Measurements from ENCODE around the gene CD19.
A peak's percentile ranks its signal among the peaks of the same experiment; 100 is the strongest.
"Not testable (repeated sequence)": the region's sequence is repeated elsewhere in the genome, so short reads cannot be mapped to it uniquely, and the experiment has no call there.

CD19 gene

GRCh38 chr16:28980330-28980729 lies 48.6 kb downstream of the CD19 start:
- DNase-seq (ENCODE audit: low read depth in 1 of 2, low spot score in 1 of 2) = not testable (repeated sequence)

DNA sequence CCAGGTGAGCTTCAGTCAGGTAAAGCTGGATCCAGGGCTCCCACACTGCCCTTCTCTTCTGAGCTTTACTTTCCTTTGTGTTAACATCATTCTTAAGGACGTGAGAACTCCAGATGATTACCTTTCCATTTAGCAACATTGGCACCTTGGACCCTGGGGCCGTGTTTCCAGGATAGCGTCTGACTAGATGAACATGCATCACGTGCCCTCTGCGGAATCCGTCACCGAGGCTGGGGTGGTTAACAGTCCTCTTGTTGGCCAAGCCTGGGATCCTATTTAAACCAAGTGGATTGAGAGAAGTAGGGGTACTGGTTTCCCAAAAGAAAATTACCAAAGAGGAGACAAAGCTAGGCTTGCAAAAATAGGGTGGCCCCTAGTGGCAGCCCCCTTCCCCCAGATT lies 49.2 kb downstream of the CD19 start:
- no peak for DNase-seq (ENCODE audit: low read depth in 1 of 2, low spot score in 1 of 2)

DNA sequence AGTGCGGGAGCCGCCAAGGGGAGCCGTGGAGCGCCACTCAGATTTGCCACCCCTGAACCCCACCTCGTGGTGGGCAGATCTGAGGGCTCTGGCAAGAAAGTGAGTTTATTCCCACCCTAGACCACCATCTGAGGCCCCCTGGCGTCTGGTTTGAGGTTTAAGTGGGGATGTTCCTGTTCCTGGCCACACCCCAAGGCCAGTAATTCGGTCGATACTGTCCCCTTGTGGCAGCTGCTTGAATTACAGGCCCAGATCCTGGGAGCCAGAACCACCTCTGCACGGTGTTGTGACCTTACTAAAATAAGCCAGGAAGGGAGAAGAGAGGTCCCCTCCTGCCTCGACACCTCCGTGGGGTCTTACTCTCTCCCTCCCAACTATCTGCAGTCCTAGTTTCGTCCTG lies 49.7 kb downstream of the CD19 start:
- DNase-seq (ENCODE audit: low read depth in 1 of 2, low spot score in 1 of 2) = no peak

DNA sequence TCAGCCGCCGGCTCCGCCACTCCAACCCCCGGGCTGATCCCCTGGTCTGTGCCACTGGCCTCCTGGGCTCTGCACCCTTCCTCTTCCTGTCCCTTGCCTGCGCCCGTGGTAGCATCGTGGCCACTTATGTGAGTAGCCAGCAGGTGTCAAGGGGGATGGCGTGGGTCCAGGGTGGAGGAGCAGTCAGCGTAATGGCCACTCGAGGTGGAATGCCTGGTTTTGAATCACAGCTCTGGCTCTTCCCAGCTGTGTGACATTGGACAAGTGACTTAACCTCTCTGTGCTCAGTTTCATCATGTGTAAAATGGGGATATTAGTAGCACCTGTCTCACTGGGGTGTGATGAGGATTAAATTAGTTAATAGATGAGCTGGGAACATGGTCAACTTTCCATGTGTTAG lies 50.6 kb downstream of the CD19 start:
- no peak for DNase-seq (ENCODE audit: low read depth in 1 of 2, low spot score in 1 of 2)

DNA sequence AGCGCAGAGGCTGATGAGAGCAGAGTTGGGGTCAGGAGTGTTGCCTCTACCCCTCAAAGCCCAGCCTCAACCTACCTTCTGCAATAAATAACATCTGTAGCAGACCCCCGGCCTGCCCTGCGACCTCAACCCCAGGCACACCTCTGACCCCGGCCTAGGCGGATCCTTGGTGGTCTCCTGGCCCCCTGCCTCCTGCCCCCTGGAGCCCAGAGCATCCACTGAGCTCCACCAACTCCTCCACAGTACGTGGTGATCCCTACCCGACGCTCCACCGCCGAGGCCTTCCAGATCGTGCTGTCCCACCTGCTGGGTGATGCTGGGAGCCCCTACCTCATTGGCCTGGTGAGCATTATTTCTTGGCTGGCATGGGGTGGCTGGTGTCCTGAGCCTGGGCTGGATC lies 51.2 kb downstream of the CD19 start:
- no peak for DNase-seq (ENCODE audit: low read depth in 1 of 2, low spot score in 1 of 2)

- no peak for DNase-seq (ENCODE audit: low read depth in 1 of 2, low spot score in 1 of 2)
Measured at GRCh38 chr16:28983644-28984043, 51.9 kb downstream of the CD19 start.

- no peak for DNase-seq (ENCODE audit: low read depth in 1 of 2, low spot score in 1 of 2)
Measured at GRCh38 chr16:28984091-28984490, 52.3 kb downstream of the CD19 start.

DNA sequence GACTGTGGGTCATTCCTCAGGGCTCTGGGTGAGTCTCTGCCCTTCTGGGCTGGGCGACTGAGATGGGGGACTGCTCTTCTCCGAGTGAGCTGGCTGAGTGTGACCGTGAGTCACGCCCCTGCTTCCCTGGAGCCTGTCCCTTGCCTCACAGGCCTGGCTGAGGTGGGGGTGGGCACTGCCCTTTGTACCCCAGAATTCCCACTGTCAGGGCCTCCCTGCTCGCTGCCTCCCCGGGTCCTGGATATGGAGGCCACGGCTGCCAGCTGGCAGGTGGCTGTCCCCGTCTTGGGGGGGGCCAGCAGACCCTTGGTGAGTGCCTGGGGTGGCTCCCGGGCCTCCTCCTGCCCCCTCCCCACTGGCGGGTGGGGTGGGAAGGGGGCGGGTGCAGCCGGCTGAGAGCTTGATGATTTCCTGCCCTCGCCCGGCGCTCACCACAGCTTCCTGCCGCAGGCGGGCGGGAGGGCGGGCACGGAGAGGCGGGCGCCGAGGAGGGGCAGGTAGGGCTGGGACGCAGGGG lies 52.9 kb downstream of the CD19 start, which contains the start of gene LAT:
Gene LAT, plus strand, starts transcription at position 434 of the 517 bp plus-strand sequence. CDS start 366 bp downstream, outside the sequence.
- DNase-seq (ENCODE audit: low read depth in 1 of 2, low spot score in 1 of 2) = peak; percentile 69 to 73

DNA sequence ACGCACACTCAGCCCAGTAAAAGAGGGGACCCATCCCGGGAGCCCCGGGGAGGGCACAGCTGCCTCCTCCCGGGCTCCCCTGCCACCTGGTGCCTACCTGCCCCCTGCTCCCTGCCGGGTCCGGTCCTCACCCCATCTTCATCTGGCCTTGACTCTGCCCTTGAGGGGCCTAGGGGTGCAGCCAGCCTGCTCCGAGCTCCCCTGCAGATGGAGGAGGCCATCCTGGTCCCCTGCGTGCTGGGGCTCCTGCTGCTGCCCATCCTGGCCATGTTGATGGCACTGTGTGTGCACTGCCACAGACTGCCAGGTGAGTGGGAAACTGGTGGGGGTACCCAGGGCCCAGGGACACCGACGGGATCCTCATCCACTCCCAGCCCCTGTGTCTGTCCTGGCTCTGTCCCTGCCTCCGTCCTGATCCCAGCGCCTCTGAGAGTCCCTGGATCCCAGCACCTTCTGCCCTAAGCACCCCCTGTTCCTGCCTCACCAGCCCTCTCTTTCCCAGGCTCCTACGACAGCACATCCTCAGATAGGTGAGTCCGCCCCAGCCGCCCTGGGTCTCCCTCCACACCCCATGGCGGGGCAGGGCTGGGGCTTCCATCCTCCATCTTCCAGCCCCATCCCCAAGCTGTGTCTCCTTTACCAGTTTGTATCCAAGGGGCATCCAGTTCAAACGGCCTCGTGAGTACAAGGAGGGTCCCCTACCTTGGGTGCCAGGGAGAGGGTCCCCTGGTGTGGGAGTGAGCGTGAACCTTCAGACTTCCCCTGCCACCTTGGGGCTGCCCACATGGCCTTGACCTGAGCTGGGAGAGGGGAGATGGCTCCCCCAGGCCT lies 53.7 kb downstream of the CD19 start:
- DNase-seq (ENCODE audit: low read depth in 1 of 2, low spot score in 1 of 2) = no peak

DNA sequence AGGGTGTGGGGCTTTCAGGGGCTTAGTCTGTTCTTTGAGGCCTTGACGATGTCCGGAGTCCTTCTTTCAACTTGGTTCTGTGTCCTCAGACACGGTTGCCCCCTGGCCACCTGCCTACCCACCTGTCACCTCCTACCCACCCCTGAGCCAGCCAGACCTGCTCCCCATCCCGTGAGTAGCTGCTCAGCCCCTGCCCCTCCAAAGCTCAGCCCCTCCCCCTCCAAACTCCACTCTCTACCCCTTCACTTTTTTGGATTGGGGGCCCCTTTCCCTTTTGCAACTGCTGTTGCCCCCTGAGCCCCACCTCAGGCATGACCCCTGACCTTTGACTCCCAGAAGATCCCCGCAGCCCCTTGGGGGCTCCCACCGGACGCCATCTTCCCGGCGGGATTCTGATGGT lies 54.3 kb downstream of the CD19 start:
- no peak for DNase-seq (ENCODE audit: low read depth in 1 of 2, low spot score in 1 of 2)

DNA sequence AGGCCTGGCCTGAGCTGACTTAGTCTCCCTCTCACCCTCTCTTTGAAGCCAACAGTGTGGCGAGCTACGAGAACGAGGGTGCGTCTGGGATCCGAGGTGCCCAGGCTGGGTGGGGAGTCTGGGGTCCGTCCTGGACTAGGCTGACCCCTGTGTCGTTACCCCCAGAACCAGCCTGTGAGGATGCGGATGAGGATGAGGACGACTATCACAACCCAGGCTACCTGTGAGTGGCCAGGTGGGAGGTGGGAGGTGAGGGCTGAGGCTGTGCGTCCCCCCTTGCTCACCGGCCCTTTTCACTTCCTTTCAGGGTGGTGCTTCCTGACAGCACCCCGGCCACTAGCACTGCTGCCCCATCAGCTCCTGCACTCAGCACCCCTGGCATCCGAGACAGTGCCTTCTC lies 54.7 kb downstream of the CD19 start:
- no peak for DNase-seq (ENCODE audit: low read depth in 1 of 2, low spot score in 1 of 2)

DNA sequence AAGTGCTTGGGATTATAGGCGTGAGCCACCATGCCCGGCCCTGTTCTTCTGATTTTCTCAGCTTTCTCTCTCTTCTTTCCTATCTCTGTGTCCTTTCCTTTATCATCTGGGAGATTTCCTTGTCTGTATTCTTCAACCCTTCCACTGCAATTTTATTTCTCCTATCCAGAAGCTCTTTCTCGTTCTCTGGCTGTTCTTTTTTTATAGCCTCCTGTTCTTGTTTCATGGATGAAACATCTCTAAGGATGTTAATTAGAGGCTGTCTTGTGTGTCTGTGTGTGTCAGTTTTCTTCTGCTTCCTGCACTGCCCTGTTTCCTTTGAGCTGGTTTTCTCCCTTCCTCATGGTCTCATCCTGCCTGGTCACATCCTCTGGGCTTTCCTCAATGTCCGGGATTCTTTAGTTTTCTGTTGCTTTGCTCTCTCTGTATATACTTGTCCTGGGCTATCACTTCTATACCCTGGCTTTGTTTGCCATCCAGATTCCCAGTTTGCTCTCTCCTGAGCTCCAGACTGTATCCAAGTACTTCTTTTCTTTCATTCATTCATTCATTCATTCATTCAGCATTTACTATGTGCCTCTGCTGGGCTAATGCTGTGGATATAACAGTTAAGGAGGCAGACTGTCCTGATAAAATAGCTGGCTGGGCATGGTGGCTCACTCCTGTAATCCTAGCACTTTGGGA lies 55.5 kb downstream of the CD19 start:
- no peak for DNase-seq (ENCODE audit: low read depth in 1 of 2, low spot score in 1 of 2)
